GM23248 (cell line): Measurements from ENCODE around the gene ONECUT2. TPM values are rescaled to one million over a fixed set of nuclear protein-coding genes. Genes with fewer than 3 reads are reported as not detected.
"Not testable (repeated sequence)": the region's sequence is repeated elsewhere in the genome, so short reads cannot be mapped to it uniquely, and the experiment has no call there.

Experiments
- DNase-seq: peaks from one replicate; pipeline ENCODE4 v3.0.0-alpha.2; 2015
- H2AFZ ChIP-seq: fragments of 200-600 bp; sonication (generic); 2 replicates; pipeline ENCODE4 v1.6.1; 2016; ENCODE audit warnings: antibody characterized with exemption
- H3F3A ChIP-seq: fragments of 200-600 bp; sonication (generic); 2 replicates; pipeline ENCODE4 v1.6.1; 2016; ENCODE audit warnings: mild to moderate bottlenecking, antibody characterized with exemption, mixed run types; ENCODE audit not compliant: insufficient read depth
- H3K27ac ChIP-seq: fragments of 200-600 bp; sonication (generic); 2 replicates; pipeline ENCODE4 v1.5.1; 2016; ENCODE audit warnings: mild to moderate bottlenecking
- H3K27me3 ChIP-seq: fragments of 200-600 bp; sonication (generic); replicated peaks from 2 replicates; pipeline ENCODE4 v1.6.1; 2016; ENCODE audit warnings: mild to moderate bottlenecking; ENCODE audit not compliant: insufficient read depth
- H3K36me3 ChIP-seq: fragments of 200-600 bp; sonication (generic); 2 replicates; pipeline ENCODE4 v1.6.1; 2016; ENCODE audit warnings: low read depth, mild to moderate bottlenecking
- H3K4me1 ChIP-seq: fragments of 200-600 bp; sonication (generic); 2 replicates; pipeline ENCODE4 v1.6.1; 2016; ENCODE audit warnings: mild to moderate bottlenecking; ENCODE audit not compliant: insufficient read depth
- H3K4me2 ChIP-seq: fragments of 200-600 bp; sonication (generic); one replicate; pipeline ENCODE4 v1.6.1; 2016; ENCODE audit warnings: mild to moderate bottlenecking; ENCODE audit not compliant: unreplicated experiment
- H3K4me3 ChIP-seq: fragments of 200-600 bp; sonication (generic); 2 replicates; pipeline ENCODE4 v1.5.1; 2016; ENCODE audit warnings: mild to moderate bottlenecking
- H3K79me2 ChIP-seq: fragments of 200-600 bp; sonication (generic); 2 replicates; pipeline ENCODE4 v1.6.1; 2016; ENCODE audit warnings: mild to moderate bottlenecking; ENCODE audit not compliant: insufficient read depth
- H3K9ac ChIP-seq: fragments of 200-600 bp; sonication (generic); 2 replicates; pipeline ENCODE4 v1.6.1; 2016; ENCODE audit warnings: mild to moderate bottlenecking
- H3K9me2 ChIP-seq: fragments of 200-600 bp; sonication (generic); 2 replicates; pipeline ENCODE4 v1.6.1; 2016; ENCODE audit warnings: mixed run types, mild to moderate bottlenecking, moderate library complexity; ENCODE audit not compliant: insufficient read depth
- H3K9me3 ChIP-seq: fragments of 200-600 bp; sonication (generic); one replicate; pipeline ENCODE4 v1.6.1; 2017; ENCODE audit warnings: low read depth
- H4K20me1 ChIP-seq: fragments of 200-600 bp; sonication (generic); 2 replicates; pipeline ENCODE4 v1.6.0; 2016; ENCODE audit not compliant: insufficient read depth
- EZH2 ChIP-seq: fragments of 200-600 bp; sonication (generic); IDR thresholded peaks from 2 replicates; pipeline ENCODE4 v1.6.1; 2018; ENCODE audit warnings: antibody characterized with exemption, mild to moderate bottlenecking; ENCODE audit not compliant: insufficient read depth, poor library complexity, severe bottlenecking
- EZH2phosphoT487 ChIP-seq: fragments of 200-600 bp; sonication (generic); IDR thresholded peaks from 2 replicates; pipeline ENCODE4 v1.6.1; 2018; ENCODE audit warnings: antibody characterized with exemption, moderate library complexity, mild to moderate bottlenecking, low read depth; ENCODE audit not compliant: insufficient read depth
- WGBS, 2 experiments: methylation state at CpG; one replicate each; pipeline ENCODE4 v1.1.6; 2015 to 2017; ENCODE audit warnings: low lambda C conversion rate in 2 of 2, low coverage in 1 of 2; ENCODE audit errors: missing lambda C conversion rate in 2 of 2; 5-methylcytosine and 5-hydroxymethylcytosine counted together
- in situ Hi-C: fragments of 300-500 bp; cut with MboI; formaldehyde crosslinking; loops from 2 replicates; pipeline ENCODE4 v1.15.0; 2020
- polyA plus RNA-seq: library from polyadenylated mRNA; unstranded; fragments of >200 nt; fragmentation: Nextera tagmentation; extraction: Ambion mirVana; gene quantifications from 2 replicates; pipeline ENCODE4 v1.2.1, GENCODE V29; 2016
- total RNA-seq: library from RNA; depleted of rRNA; stranded (reverse); fragments of >200 nt; shearing (Covaris generic); gene quantifications from 2 replicates; pipeline ENCODE4 v1.2.3, GENCODE V29; 2014; rRNA removed

The ONECUT2 gene
- not detected in 2 replicates for total RNA-seq
- 0.01 TPM in 2 replicates for polyA plus RNA-seq

DNA sequence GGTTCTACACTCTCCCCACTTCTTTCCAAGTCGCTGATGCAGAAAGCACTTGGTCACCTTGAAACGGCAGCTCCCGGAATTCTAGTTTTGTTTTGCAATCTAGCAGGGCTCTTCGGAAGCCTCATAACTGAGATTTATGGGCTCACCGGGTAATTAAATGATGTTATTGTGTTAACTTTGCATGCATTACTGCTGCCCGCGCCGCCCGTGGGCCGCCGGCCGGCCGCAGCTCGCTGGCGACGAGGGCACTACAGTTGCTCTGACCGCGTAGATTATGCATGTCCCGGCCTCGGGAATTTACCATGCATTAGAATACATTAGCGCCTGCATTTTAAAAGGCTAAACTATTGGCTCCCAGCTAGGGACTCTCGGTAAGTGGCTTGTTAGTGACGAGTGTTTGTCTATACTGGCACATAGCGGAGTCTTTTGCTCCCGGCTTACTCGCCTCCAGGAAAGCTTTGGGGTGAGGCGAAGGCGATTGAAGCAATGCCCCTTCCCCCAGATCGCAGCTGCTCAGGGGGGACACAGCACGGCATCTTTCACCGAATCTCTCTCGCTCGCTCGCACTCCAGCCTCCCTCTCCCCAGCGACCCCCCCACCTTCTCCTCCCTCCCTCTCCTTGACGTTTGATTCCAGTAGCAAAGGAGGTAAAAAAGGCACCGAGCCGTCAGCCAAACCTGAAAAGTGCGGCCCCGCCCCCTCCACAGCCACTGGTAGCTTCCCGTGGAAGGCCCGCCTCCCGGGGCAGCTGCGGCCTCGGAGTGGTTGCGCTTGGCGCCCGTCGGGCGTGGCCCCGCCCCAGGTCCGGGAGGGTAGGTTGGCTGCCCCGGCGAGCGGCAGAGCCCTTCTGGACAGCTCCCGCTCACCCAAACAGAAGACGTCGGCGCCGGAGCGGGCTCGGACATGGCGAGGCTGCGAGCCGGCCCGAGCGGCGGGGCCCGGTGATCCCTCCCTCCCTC lies at the start of gene ONECUT2:
ONECUT2 (plus strand) TSS at position 839 of the 959 bp plus-strand sequence. CDS start 343 bp downstream, outside the sequence.
- Histone ChIP-seq H3K4me3 (peak within 1 kb of the TSS; percentile 71), H2AFZ (peak within 1 kb of the TSS; percentile 90), H3K79me2 (no peaks in the 10 kb centered on the region), H3F3A (no peaks in the 10 kb centered on the region), H3K27ac (no peak within 1 kb of the TSS), H3K9me3 (no peaks in the 10 kb centered on the region), H3K36me3 (no peaks in the 10 kb centered on the region), H3K27me3 (peaks cover 87% of the 10 kb centered on the region), H3K9me2 (no peaks in the 10 kb centered on the region), H3K9ac (no peak within 1 kb of the TSS), H4K20me1 (no peaks in the 10 kb centered on the region), H3K4me2 (peak within 1 kb of the TSS; percentile 92), H3K4me1 (peaks cover 6% of the 10 kb centered on the region)
- in situ Hi-C loops: loop anchor here (25.0 kb wide), 1 partner anchor 573 kb away; no protein-coding TSS in a partner anchor
- peak; percentile 97 for DNase-seq
- WGBS, 2 experiments: 2 to 4% methylated on average over 45 to 67 of the region's 69 CpGs
- peak; percentile 62 for TF ChIP-seq EZH2
- 0 out of 2 replicates have a peak, but pooled peaks have one; percentile 59 for TF ChIP-seq EZH2phosphoT487

DNA sequence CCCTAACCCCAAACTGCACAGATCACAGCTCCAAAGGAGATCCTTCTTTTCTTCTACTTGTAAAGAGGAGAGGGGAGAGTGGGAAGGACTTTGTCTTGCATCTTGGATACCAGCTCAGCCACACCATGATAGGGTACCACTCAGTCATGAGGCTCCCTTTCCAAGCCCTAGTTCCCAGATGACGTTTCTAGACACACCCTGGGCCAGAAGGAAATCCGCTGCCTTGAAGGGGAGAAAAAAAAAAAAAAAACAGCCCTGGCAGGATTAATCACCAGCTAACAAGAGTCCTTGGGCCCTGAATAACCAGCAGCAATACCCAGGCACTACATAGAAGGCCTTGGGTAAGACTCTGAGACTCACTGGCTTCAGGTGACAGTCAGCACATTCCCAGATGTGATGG lies 45.9 kb upstream of the ONECUT2 start:
- no peaks in the 10 kb centered on the region for H3K9me2 ChIP-seq
- no peak overlapping the region for H3K9ac ChIP-seq
- H3K4me2 ChIP-seq: no peak overlapping the region
- no peak overlapping the region for H2AFZ ChIP-seq
- H3K9me3 ChIP-seq: no peaks in the 10 kb centered on the region
- in situ Hi-C loops: no loop called here
- no peaks in the 10 kb centered on the region for H3K27me3 ChIP-seq
- H4K20me1 ChIP-seq: no peaks in the 10 kb centered on the region
- 7 to 18% methylated on average over 2 of the region's 2 CpGs for WGBS, 2 experiments
- no peaks in the 10 kb centered on the region for H3K36me3 ChIP-seq
- H3K4me3 ChIP-seq: no peak overlapping the region
- TF ChIP-seq EZH2phosphoT487 (no peak), EZH2 (no peak)
- H3F3A ChIP-seq: no peaks in the 10 kb centered on the region
- no peak overlapping the region for H3K27ac ChIP-seq
- H3K79me2 ChIP-seq: no peaks in the 10 kb centered on the region
- no peaks in the 10 kb centered on the region for H3K4me1 ChIP-seq
- no peak for DNase-seq

DNA sequence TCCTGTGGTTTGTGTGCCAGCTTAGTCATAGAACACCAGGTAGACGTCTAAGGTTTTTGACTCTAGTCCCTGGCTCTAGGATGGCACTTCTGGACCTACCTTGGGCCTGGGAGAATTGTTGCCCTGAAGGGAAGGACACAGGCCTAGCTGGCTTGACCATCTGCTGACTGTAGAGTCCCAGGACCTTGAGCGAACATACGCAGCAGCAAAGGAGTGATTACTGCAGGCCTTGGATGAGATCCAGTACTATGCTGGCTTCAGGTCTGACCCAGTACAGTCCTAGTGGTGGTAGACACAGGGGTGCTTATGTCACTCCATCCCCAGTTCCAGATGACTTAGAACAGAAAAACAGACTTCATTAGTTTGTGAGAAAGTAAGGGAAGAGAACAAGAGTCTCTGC lies 45.1 kb upstream of the ONECUT2 start:
- no peaks in the 10 kb centered on the region for H3K36me3 ChIP-seq
- in situ Hi-C loops: no loop called here
- H3K4me3 ChIP-seq: no peak overlapping the region
- H3K9ac ChIP-seq: no peak overlapping the region
- no peaks in the 10 kb centered on the region for H3K4me1 ChIP-seq
- no peaks in the 10 kb centered on the region for H3K79me2 ChIP-seq
- no peaks in the 10 kb centered on the region for H3K9me3 ChIP-seq
- DNase-seq: no peak
- 20 to 29% methylated on average over 3 of the region's 3 CpGs for WGBS, 2 experiments
- no peaks in the 10 kb centered on the region for H3K9me2 ChIP-seq
- H3K27me3 ChIP-seq: no peaks in the 10 kb centered on the region
- H2AFZ ChIP-seq: no peak overlapping the region
- no peaks in the 10 kb centered on the region for H3F3A ChIP-seq
- no peaks in the 10 kb centered on the region for H4K20me1 ChIP-seq
- H3K4me2 ChIP-seq: no peak overlapping the region
- TF ChIP-seq EZH2phosphoT487 (no peak), EZH2 (no peak)
- no peak overlapping the region for H3K27ac ChIP-seq

DNA sequence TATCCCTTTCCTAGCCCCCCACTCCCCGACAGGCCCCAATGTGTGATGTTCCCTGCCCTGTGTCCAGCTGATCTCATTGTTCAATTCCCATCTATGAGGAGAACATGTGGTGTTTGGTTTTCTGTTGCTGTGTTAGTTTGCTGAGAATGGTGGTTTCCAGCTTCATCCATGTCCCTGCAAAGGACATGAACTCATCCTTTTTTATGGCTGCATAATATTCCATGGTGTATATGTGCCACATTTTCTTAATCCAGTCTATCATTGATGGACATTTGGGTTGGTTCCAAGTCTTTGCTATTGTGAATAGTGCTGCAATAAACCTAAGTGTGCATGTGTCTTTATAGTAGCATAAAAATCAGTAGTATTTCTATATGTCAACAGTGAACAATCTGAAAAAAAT lies 40.4 kb upstream of the ONECUT2 start:
- H3K27me3 ChIP-seq, H3K4me3 ChIP-seq, H3K36me3 ChIP-seq, H3K4me1 ChIP-seq, H4K20me1 ChIP-seq, H2AFZ ChIP-seq, H3K9me2 ChIP-seq, H3K9ac ChIP-seq, H3K9me3 ChIP-seq, H3F3A ChIP-seq, DNase-seq, H3K79me2 ChIP-seq, in situ Hi-C loops, H3K4me2 ChIP-seq, H3K27ac ChIP-seq: not testable (repeated sequence)
- 36 to 44% methylated on average over 1 of the region's 1 CpG for WGBS, 2 experiments

DNA sequence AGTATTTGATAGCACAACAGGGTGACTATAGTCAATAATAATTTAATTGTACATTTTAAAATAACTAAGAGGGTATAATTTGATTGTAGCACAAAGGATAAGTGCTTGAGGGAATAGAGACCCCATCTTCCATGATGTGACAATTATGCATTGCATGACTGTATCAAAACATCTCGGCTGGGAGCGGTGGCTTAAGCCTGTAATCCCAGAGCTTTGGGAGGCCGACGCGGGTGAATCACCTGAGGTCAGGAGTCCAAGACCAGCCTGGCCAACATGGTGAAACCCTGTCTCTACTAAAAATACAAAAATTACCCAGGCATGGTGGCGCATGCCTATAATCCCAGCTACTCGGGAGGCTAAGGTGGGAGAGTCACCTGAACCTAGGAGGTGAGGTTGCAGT lies 38.3 kb upstream of the ONECUT2 start:
- H3K4me1 ChIP-seq, in situ Hi-C loops, H4K20me1 ChIP-seq, H3F3A ChIP-seq, H3K9ac ChIP-seq, H3K4me3 ChIP-seq, H3K79me2 ChIP-seq, H3K27ac ChIP-seq, H3K36me3 ChIP-seq, H3K27me3 ChIP-seq, H2AFZ ChIP-seq, H3K4me2 ChIP-seq, H3K9me3 ChIP-seq, H3K9me2 ChIP-seq, DNase-seq: not testable (repeated sequence)
- WGBS, 2 experiments: 86 to 88% methylated on average over 7 of the region's 7 CpGs
